Adipocyte (in vitro differentiated cells): ENCODE data around the gene FRAT2.
"Not testable (repeated sequence)": the region's sequence is repeated elsewhere in the genome, so short reads cannot be mapped to it uniquely, and the experiment has no call there.

Source experiments
- DNase-seq: peaks from one replicate; pipeline ENCODE4 v3.0.0-alpha.2; 2015; ENCODE audit warnings: low read depth
- H3K27me3 ChIP-seq: replicated peaks from 2 replicates; pipeline ENCODE4 v1.7.0; 2013; ENCODE audit warnings: mild to moderate bottlenecking, low read length, moderate library complexity; ENCODE audit not compliant: control insufficient read depth, insufficient read depth
- H3K36me3 ChIP-seq: 2 replicates; pipeline ENCODE4 v1.7.0; 2013; ENCODE audit warnings: low read length, mild to moderate bottlenecking, moderate library complexity; ENCODE audit not compliant: control insufficient read depth, insufficient read depth, severe bottlenecking
- H3K4me1 ChIP-seq: 2 replicates; pipeline ENCODE4 v1.7.0; 2013; ENCODE audit warnings: mild to moderate bottlenecking, low read length, moderate library complexity; ENCODE audit not compliant: control insufficient read depth, insufficient read depth
- H3K4me3 ChIP-seq: 2 replicates; pipeline ENCODE4 v1.7.0; 2013; ENCODE audit warnings: mild to moderate bottlenecking, low read length, moderate library complexity
- H3K9ac ChIP-seq: 2 replicates; pipeline ENCODE4 v1.7.0; 2013; ENCODE audit warnings: mild to moderate bottlenecking, low read length, moderate library complexity
- H3K9me3 ChIP-seq: 2 replicates; pipeline ENCODE4 v1.7.0; 2013; ENCODE audit warnings: mild to moderate bottlenecking, low read length, moderate library complexity; ENCODE audit not compliant: control insufficient read depth

Gene FRAT2

GRCh38 chr10:97355571-97355975 lies 21.0 kb upstream of the FRAT2 start:
- DNase-seq: peak; percentile 42

GRCh38 chr10:97353945-97354344 lies 19.4 kb upstream of the FRAT2 start:
- Histone ChIP-seq H3K27me3 (no peaks in the 10 kb centered on the region), H3K4me3 (no peak overlapping the region), H3K9ac (no peak overlapping the region), H3K36me3 (peaks cover 35% of the 10 kb centered on the region), H3K4me1 (peaks cover 6% of the 10 kb centered on the region), H3K9me3 (no peaks in the 10 kb centered on the region)
- no peak for DNase-seq

More at GRCh38 chr10:97355571-97355975, 21.0 kb upstream of the FRAT2 start:
- Histone ChIP-seq H3K4me1 (no peaks in the 10 kb centered on the region), H3K9ac (no peak overlapping the region), H3K9me3 (no peaks in the 10 kb centered on the region), H3K36me3 (peaks cover 46% of the 10 kb centered on the region), H3K4me3 (no peak overlapping the region), H3K27me3 (no peaks in the 10 kb centered on the region)

GRCh38 chr10:97349752-97350513 lies 15.4 kb upstream of the FRAT2 start:
- no peak overlapping the region for H3K4me3 ChIP-seq
- no peak overlapping the region for H3K9ac ChIP-seq
- H3K27me3 ChIP-seq: no peaks in the 10 kb centered on the region
- no peaks in the 10 kb centered on the region for H3K9me3 ChIP-seq
- H3K4me1 ChIP-seq: peaks cover 6% of the 10 kb centered on the region
- H3K36me3 ChIP-seq: peaks cover 12% of the 10 kb centered on the region
- no peak for DNase-seq

DNA sequence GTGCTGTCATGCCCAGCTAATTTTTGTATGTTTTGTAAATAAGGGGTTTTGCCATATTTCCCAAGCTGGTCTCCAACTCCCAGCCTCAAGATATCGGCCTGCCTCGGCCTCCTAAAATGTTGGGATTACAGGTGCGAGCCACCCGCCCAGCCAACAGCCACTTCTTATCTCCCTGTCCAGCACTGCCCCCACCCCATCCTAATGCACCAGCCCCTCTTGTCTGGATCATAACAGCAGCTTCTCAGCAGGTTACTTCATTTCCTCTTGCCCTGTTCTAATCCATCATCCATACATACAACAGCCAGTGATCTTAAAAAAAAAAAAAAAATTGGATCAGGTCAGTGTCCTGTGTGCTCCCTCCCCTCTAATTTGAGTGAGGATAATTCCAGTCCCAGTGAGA lies 12.8 kb upstream of the FRAT2 start:
- Histone ChIP-seq H3K27me3 (no peaks in the 10 kb centered on the region), H3K4me1 (peaks cover 6% of the 10 kb centered on the region), H3K9me3 (no peaks in the 10 kb centered on the region), H3K36me3 (peaks cover 8% of the 10 kb centered on the region), H3K4me3 (no peak overlapping the region), H3K9ac (no peak overlapping the region)
- no peak for DNase-seq

DNA sequence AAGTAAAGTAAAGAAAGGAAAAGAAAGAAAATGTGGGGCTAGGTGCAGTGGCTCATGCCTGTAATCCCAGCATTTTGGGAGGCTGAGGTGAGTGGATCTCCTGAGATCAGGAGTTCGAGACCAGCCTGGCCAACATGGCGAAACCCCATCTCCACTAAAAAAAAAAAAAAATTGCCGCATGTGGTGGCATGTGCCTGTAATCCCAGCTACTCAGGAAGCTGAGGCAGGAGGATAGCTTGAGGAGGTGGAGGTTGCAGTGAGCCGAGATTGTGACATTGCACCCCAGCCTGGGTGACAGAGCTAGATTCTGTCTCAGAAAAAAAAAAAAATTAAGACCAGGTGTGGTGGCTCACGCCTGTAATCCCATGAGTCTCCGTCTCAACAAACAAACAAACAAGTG lies 9.1 kb upstream of the FRAT2 start:
- H3K9me3 ChIP-seq, H3K4me3 ChIP-seq, DNase-seq, H3K36me3 ChIP-seq, H3K27me3 ChIP-seq, H3K9ac ChIP-seq, H3K4me1 ChIP-seq: not testable (repeated sequence)

- no peaks in the 10 kb centered on the region for H3K36me3 ChIP-seq
- H3K4me3 ChIP-seq: no peak overlapping the region
- no peaks in the 10 kb centered on the region for H3K27me3 ChIP-seq
- peaks cover 10% of the 10 kb centered on the region for H3K4me1 ChIP-seq
- H3K9me3 ChIP-seq: no peaks in the 10 kb centered on the region
- H3K9ac ChIP-seq: no peak overlapping the region
- DNase-seq: no peak
Measured at GRCh38 chr10:97341416-97341815, 6.9 kb upstream of the FRAT2 start.

- Histone ChIP-seq H3K4me3 (no peak overlapping the region), H3K36me3 (no peaks in the 10 kb centered on the region), H3K27me3 (no peaks in the 10 kb centered on the region), H3K4me1 (peaks cover 16% of the 10 kb centered on the region), H3K9ac (no peak overlapping the region), H3K9me3 (no peaks in the 10 kb centered on the region)
- DNase-seq: no peak
Measured at GRCh38 chr10:97338041-97338440, 3.5 kb upstream of the FRAT2 start.

DNA sequence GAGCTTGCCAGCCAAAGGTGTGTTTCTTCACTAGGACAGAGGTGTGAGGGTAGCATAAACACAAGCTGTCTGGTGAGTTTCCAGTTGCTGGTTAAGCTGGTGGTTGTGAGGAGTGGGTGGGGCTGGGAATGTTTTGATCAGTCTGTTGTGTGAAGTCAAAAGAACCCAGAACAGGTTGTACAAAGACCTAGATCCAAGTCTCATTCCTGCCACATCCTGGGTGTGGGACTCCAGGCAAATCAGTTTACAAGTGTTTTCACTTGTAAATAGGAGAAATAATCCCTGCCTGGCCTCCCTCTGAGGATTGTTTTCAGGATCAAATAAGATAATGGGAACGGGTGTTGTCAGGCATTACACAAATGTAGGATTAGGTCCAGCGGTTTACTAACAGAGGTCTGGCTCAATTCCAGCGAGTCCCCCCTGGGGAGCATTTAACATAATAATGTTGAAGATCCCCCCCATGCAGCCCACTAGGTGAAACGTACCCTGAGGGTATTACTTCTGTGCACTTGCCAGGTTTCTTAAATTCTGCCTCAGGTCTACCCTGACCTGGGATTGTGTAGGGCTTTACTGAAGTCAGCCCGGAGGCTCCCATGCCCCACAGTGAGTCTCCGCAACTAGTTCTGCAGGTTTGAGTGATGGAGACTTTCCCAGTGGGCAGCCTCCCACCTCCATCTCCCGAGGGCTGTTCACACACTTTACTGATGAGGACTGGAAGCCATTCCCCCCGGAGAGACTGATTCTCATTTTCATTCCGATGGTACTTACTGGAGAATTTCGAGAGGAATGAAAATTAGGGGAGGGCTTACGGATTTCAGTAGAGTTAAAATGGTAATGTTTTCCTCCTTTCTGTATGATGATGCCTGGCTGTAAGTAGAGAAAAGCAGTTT lies 2.7 kb upstream of the FRAT2 start:
- DNase-seq: peak; percentile 15
- Histone ChIP-seq H3K9me3 (no peaks in the 10 kb centered on the region), H3K27me3 (no peaks in the 10 kb centered on the region), H3K4me3 (no peak overlapping the region), H3K36me3 (no peaks in the 10 kb centered on the region), H3K4me1 (peaks cover 22% of the 10 kb centered on the region), H3K9ac (no peak overlapping the region)

- H3K4me1 ChIP-seq: peaks cover 30% of the 10 kb centered on the region
- DNase-seq: peak; percentile 6
- H3K27me3 ChIP-seq: no peaks in the 10 kb centered on the region
- H3K9ac ChIP-seq: no peak overlapping the region
- H3K9me3 ChIP-seq: no peaks in the 10 kb centered on the region
- H3K36me3 ChIP-seq: no peaks in the 10 kb centered on the region
- H3K4me3 ChIP-seq: no peak overlapping the region
Measured at GRCh38 chr10:97336446-97336845, 1.9 kb upstream of the FRAT2 start.

DNA sequence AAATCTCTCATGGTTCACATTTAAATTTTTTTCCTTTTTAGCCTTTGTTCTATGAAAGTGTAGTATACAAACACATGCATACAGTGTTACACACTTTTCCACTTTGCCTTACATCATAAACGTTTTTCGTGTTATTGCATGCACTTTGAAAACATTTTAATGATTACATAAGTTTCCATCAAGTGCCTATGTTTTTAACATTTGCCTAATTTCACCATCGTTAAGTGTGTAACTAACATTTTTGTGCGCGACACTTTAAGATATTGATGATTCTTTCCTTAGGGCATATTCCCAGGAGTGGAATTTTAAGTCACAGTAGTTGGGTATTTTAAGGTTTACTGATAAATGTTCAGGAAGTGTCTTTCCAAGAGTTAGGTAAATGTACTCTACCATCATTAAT lies 1.5 kb upstream of the FRAT2 start:
- peaks cover 34% of the 10 kb centered on the region for H3K4me1 ChIP-seq
- no peaks in the 10 kb centered on the region for H3K27me3 ChIP-seq
- no peak overlapping the region for H3K9ac ChIP-seq
- H3K36me3 ChIP-seq: no peaks in the 10 kb centered on the region
- H3K9me3 ChIP-seq: no peaks in the 10 kb centered on the region
- no peak overlapping the region for H3K4me3 ChIP-seq
- DNase-seq: no peak

GRCh38 chr10:97335188-97335619 lies 675 bp upstream of the FRAT2 start:
- peaks cover 35% of the 10 kb centered on the region for H3K4me1 ChIP-seq

More at GRCh38 chr10:97335188-97335619, 675 bp upstream of the FRAT2 start:
- H3K36me3 ChIP-seq: no peaks in the 10 kb centered on the region
- no peaks in the 10 kb centered on the region for H3K9me3 ChIP-seq
- H3K4me3 ChIP-seq: peak overlapping the region; percentile 82
- no peak for DNase-seq
- H3K27me3 ChIP-seq: no peaks in the 10 kb centered on the region
- H3K9ac ChIP-seq: peak overlapping the region; percentile 92
